Ovary (tissue), 9 donors: ENCODE results near the gene SECISBP2L. TPM values are rescaled to one million over a fixed set of nuclear protein-coding genes. Genes with fewer than 3 reads are reported as not detected.

Experiments
- DNase-seq, 5 donors: peaks; one replicate each; pipeline ENCODE4 v3.0.0-alpha.2; 2019 to 2020
- H3K27ac ChIP-seq, 2 donors: fragments of 200-600 bp; one replicate each; pipeline versions ENCODE4 v1.5.1 to v1.8.0; 2019 to 2022
- H3K27me3 ChIP-seq: fragments of 200-600 bp; one replicate; pipeline ENCODE4 v1.8.0; 2022
- H3K36me3 ChIP-seq: fragments of 200-600 bp; sonication (generic); one replicate; pipeline ENCODE4 v1.5.1; 2019
- H3K4me1 ChIP-seq: one replicate; pipeline ENCODE4 v1.8.1; 2013; ENCODE audit warnings: mild to moderate bottlenecking, moderate library complexity; ENCODE audit not compliant: insufficient read depth
- H3K4me3 ChIP-seq: fragments of 200-600 bp; sonication (generic); one replicate; pipeline ENCODE4 v1.5.1; 2017
- H3K9me3 ChIP-seq, 2 donors: fragments of 200-600 bp in 1 of 2; sonication (generic) in 1 of 2; one replicate each; pipeline versions ENCODE4 v1.5.1 to v1.8.1; 2013 to 2019; ENCODE audit warnings: mild to moderate bottlenecking in 1 of 2, moderate library complexity in 1 of 2
- EP300 ChIP-seq: sonication (generic); formaldehyde crosslinking; IDR thresholded peaks from one replicate; pipeline ENCODE4 v1.6.1; 2017; ENCODE audit warnings: antibody characterized with exemption
- POLR2A ChIP-seq: fragments of 450-650 bp; IDR thresholded peaks from one replicate; pipeline ENCODE4 v1.6.1; 2017; ENCODE audit warnings: antibody characterized with exemption, mild to moderate bottlenecking, moderate library complexity
- WGBS, 3 donors: extraction: QIAGEN DNeasy Blood & Tissue Kit in 1 of 3; methylation state at CpG; one replicate each; pipeline versions ENCODE4 v1.1.5 to v1.1.7; 2013 to 2017; 5-methylcytosine and 5-hydroxymethylcytosine counted together
- intact Hi-C, 4 donors: fragments of 100-400 bp; cut with DNase I; formaldehyde crosslinking; loops; one replicate each; pipeline versions ENCODE4 v1.11.0 to v1.15.1; 2022 to 2023
- polyA plus RNA-seq, 2 donors: library from polyadenylated mRNA; stranded (reverse); fragments of 200-250 nt in 1 of 2; fragments of 350-450 nt in 1 of 2; fragmentation: Illumina TruSeq in 1 of 2; extraction: RNeasy Lipid Tissue Mini Kit (QIAGEN cat#74804) in 1 of 2; gene quantifications; one replicate each; pipeline ENCODE4 v1.2.3, GENCODE V29; 2013 to 2014
- total RNA-seq, 7 donors: library from RNA; depleted of rRNA in 2 of 7; stranded (reverse); fragments of >200 nt in 2 of 7; fragmentation: NEBNext Ultra II Directional in 3 of 7; extraction: Animal tissue kit (Norgen Biotek cat#: 25700) in 3 of 7; gene quantifications; one replicate each; pipeline versions ENCODE4 v1.1.0 to v1.2.4, GENCODE V29; 2016 to 2023
- TF ChIP-seq, protein P1 (sequence below), 3 donors: fragments of 450-650 bp in 2 of 3; fragments of 200-600 bp in 1 of 3; IDR thresholded peaks; one replicate each; pipeline versions ENCODE4 v1.5.1 to v1.8.0; 2016 to 2022; ENCODE audit warnings: antibody characterized with exemption in 3 of 3, mild to moderate bottlenecking in 1 of 3
- donor health status: DM: no; HTN: no; CAD: no; lungs with moderate emphysema.
- donor health status: DM: no; HTN: no; CAD: no.
- donor health status: Bipolar disorder and iron deficiency.
- donor health status: DM: yes; HTN: yes; CAD: no.
- donor health status: DM: no; HTN: no; CAD: no.
- donor health status: DM: yes; HTN: yes; CAD: no.

SECISBP2L gene
- total and polyA plus RNA-seq, 9 donors = 13.1 to 47.0 (median 37.9) TPM

DNA sequence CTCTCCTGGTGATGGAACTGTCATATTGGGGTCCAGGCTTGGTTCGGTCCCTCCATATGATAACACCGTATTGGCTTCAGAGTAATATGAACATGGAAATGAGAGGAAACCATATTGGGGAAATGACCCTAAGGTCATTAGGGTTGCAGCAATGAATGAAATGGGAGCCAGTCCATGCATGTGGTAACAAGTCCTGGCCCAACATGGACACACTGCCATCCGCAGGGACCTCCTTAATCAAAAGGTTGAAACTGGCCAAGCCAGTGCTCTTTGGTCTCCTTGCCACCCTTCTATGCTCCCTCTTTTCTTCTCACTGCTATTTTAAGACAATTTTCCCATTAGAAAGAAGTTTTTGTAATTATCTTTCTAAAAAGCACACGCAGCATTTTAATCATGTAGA is 90.9 kb downstream of the SECISBP2L start:
- Histone ChIP-seq H3K27ac (no peak overlapping the region), H3K4me1 (no peaks in the 10 kb centered on the region)

DNA sequence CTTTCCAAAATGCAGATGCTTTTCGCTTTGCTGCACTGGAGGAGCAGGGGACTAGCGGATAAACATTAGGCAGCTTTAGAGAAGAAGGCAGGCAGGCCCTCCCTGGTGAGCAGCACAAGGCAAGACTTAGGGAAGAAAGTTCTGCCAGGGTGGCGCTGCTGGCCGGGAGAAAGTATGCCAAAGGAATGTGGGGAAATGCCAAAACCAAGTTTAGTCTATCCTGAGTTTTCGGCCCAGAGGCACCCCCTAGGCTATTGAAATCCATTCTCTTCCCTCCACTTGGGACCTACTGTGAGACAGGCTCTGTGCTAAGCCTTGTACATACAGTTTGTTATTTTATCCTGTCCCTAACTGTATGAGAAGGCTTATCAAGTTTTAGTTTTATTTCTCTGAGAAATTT is 91.7 kb downstream of the SECISBP2L start:
- Histone ChIP-seq H3K9me3 (no peaks in the 10 kb centered on the region), H3K27ac (no peak overlapping the region), H3K4me1 (no peaks in the 10 kb centered on the region), H3K27me3 (no peaks in the 10 kb centered on the region), H3K36me3 (no peaks in the 10 kb centered on the region), H3K4me3 (no peak overlapping the region)
- WGBS, 3 donors = 33 to 46% (median 37%) methylated on average over 5 of the region's 5 CpGs
- intact Hi-C loops = no loop called here
- DNase-seq = no peak
- no peak for TF ChIP-seq POLR2A
- TF ChIP-seq EP300 = no peak
- TF ChIP-seq, protein P1, sequence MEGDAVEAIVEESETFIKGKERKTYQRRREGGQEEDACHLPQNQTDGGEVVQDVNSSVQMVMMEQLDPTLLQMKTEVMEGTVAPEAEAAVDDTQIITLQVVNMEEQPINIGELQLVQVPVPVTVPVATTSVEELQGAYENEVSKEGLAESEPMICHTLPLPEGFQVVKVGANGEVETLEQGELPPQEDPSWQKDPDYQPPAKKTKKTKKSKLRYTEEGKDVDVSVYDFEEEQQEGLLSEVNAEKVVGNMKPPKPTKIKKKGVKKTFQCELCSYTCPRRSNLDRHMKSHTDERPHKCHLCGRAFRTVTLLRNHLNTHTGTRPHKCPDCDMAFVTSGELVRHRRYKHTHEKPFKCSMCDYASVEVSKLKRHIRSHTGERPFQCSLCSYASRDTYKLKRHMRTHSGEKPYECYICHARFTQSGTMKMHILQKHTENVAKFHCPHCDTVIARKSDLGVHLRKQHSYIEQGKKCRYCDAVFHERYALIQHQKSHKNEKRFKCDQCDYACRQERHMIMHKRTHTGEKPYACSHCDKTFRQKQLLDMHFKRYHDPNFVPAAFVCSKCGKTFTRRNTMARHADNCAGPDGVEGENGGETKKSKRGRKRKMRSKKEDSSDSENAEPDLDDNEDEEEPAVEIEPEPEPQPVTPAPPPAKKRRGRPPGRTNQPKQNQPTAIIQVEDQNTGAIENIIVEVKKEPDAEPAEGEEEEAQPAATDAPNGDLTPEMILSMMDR (IDR thresholded peaks at IDR 0.05) = no peak

More for the DNA sequence above, 90.9 kb downstream of the SECISBP2L start:
- WGBS, 3 donors = 85 to 90% (median 87%) methylated on average over 4 of the region's 4 CpGs
- TF ChIP-seq POLR2A = no peak
- TF ChIP-seq EP300 = no peak
- TF ChIP-seq, protein P1 (IDR thresholded peaks at IDR 0.05) = no peak
- intact Hi-C loops = no loop called here
- no peak for DNase-seq
- H3K27me3 ChIP-seq = no peaks in the 10 kb centered on the region
- no peaks in the 10 kb centered on the region for H3K9me3 ChIP-seq
- H3K4me3 ChIP-seq = no peak overlapping the region
- no peaks in the 10 kb centered on the region for H3K36me3 ChIP-seq

DNA sequence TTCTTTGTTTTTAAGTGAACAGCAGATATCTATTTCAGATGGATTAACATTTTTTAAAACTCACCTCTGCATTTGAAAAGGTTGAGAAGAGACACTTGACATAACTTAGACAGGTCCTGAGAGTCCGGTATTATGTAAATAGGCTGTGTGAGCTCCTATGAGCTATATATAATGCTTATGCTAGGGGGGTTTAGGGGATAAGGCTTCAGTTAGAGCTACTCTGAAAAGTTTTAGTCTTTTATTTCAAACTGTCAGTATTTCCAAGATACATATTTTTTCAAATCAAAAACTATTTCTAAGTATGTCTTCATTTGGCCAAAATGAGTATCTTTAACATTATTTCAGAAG is 99.4 kb downstream of the SECISBP2L start:
- H3K4me1 ChIP-seq = no peaks in the 10 kb centered on the region
- H3K4me3 ChIP-seq = no peak overlapping the region
- H3K27me3 ChIP-seq = no peaks in the 10 kb centered on the region
- WGBS, 3 donors = 75 to 97% (median 85%) methylated on average over 1 of the region's 1 CpG
- TF ChIP-seq, protein P1 (IDR thresholded peaks at IDR 0.05) = no peak
- no peak for TF ChIP-seq EP300
- TF ChIP-seq POLR2A = no peak
- no peaks in the 10 kb centered on the region for H3K9me3 ChIP-seq
- intact Hi-C loops = no loop called here
- no peak for DNase-seq
- no peak overlapping the region for H3K27ac ChIP-seq
- H3K36me3 ChIP-seq = no peaks in the 10 kb centered on the region

DNA sequence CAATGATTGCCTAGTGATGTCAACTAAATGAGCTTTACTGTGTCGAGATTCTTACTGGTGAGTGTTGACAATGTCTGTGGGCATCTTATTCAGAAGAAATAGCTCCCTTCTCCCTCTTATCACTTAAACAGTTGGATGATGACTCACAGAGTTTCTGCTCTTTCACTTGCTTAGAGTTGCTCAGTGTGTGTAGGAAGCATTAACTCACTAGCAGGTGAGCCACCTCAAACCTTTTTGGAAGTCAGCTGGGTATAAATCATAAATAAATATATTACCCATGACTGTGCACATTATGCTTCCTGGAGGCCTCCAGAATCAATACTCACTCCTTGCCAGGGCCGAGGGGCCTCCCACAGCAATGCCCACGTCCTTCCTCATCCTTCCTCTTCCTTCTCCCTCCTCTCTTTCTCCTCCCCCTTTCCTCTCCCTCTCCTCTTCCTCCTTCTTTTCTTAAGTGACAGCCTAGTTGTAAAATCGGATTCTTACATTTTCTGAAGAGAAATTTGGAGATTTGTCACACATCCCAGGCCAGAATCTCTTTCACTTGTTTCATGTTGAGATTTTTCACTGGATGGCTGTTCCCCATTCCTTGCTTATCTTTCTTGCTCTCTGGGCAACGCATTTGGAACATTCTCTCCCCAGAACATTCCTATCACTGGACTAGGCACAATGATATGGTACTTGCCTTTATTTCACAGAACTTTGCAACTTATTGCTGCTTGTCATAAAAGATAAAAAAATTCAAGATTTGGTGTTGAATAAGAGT is 100.0 kb downstream of the SECISBP2L start:
- no peak overlapping the region for H3K27ac ChIP-seq
- WGBS, 3 donors = 25 to 39% (median 25%) methylated on average over 5 of the region's 5 CpGs
- H3K4me3 ChIP-seq = no peak overlapping the region
- no peaks in the 10 kb centered on the region for H3K9me3 ChIP-seq
- H3K4me1 ChIP-seq = no peaks in the 10 kb centered on the region
- no peak for DNase-seq
- H3K36me3 ChIP-seq = no peaks in the 10 kb centered on the region
- TF ChIP-seq, protein P1 (IDR thresholded peaks at IDR 0.05) = no peak
- TF ChIP-seq POLR2A = no peak
- TF ChIP-seq EP300 = no peak
- H3K27me3 ChIP-seq = no peaks in the 10 kb centered on the region
- intact Hi-C loops = no loop called here
